GM20000 (cell line): ENCODE data around the gene PLEK.

Experiments used
- DNase-seq: peaks from one replicate; pipeline ENCODE4 v3.0.0; 2012; ENCODE audit warnings: low spot score
- CTCF ChIP-seq: IDR thresholded peaks from 2 replicates; pipeline ENCODE4 v1.5.1; 2012; ENCODE audit warnings: mild to moderate bottlenecking, control low read depth; ENCODE audit errors: extremely low read depth, missing control alignments

PLEK gene

GRCh38 chr2:68356599-68357239 is 8.4 kb upstream of the PLEK start:
- TF ChIP-seq CTCF = no peak
- no peak for DNase-seq

DNA sequence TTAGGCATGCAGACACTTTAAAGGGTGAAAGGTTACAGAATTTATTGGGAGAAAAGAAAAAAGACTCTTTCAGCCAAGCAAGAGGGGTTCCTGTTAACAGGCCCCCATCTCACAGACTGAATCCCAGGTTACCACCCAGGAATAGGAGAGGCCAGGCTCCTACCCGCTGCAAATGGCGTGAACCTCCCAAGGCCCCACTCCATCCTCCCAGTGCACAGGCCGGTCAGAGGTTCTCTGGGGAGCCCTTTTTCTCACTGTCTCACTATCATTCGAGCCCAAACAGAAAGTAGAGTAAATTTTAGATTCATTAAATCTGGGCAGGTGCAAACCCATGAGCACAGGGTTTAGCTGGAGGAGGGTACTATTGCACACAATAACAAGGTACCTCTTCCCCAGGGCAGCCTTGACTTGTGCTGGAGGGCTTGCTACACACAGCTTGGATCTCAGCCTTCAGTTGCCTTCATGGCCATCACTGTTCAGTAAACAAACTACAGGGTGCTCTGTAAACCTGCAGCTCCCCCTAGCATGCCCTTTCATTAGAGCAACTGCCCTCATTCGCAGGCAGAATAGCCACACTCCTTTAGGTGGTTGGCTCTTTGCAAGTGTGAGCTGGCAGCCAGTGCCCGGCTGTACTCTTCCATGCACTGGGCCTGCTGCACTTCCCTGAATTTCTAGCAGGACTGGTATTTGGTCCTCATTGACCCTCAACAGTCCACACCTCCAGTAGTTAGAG is 7.3 kb upstream of the PLEK start:
- peak; percentile 51 for DNase-seq
- TF ChIP-seq CTCF = peak; percentile 73

GRCh38 chr2:68359889-68360288 is 5.2 kb upstream of the PLEK start:
- no peak for DNase-seq
- TF ChIP-seq CTCF = no peak

- TF ChIP-seq CTCF = peak; percentile 65
Observed at GRCh38 chr2:68362069-68362468, 3.0 kb upstream of the PLEK start.

DNA sequence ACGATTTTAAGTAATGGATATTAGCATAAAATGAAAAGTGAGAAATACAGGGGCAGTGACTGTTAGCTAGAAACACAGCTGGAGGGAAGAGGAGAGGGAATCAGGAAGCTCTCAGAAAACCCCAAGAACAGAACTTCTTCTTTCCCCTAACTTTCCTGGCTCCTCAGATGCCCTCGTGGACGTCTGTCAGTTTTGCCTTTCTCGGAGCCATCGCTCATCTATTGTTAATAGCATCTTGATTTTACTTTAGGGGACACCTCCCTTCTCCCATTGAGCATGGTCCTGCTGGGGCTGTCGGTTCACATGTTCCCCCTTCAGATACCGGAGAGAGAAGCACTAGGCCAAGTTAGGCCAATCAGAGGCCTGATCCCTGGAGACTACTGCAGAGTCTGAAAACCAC is 2.3 kb upstream of the PLEK start:
- no peak for DNase-seq
- TF ChIP-seq CTCF = no peak

More at GRCh38 chr2:68362069-68362468, 3.0 kb upstream of the PLEK start:
- peak; percentile 66 for DNase-seq

DNA sequence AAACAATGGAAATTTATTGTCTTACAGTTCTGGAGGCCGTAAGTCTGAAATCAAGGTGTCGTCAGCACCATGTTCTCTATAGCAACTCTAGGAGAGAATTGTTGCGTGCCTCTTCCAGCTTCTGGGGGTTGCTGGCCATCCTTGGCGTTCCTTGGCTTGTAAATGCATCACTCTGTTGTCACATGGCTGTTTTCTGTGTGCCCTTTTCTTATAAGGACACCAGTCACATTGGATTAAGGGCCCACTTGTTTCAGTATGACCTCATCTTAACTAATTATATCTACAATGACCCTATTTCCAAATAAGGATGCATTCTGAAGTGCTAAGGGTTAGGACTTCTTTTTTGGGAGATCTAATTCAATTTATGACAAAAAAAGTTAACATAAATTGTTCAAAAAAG is 1.4 kb upstream of the PLEK start:
- DNase-seq = no peak
- TF ChIP-seq CTCF = no peak

GRCh38 chr2:68366083-68366560 is 1.0 kb downstream of the PLEK start:
- DNase-seq = peak; percentile 53
- TF ChIP-seq CTCF = no peak
